ENCODE data around the gene ATP4A.
"Not testable (repeated sequence)": the region's sequence is repeated elsewhere in the genome, so short reads cannot be mapped to it uniquely, and the experiment has no call there.

ATP4A gene

DNA sequence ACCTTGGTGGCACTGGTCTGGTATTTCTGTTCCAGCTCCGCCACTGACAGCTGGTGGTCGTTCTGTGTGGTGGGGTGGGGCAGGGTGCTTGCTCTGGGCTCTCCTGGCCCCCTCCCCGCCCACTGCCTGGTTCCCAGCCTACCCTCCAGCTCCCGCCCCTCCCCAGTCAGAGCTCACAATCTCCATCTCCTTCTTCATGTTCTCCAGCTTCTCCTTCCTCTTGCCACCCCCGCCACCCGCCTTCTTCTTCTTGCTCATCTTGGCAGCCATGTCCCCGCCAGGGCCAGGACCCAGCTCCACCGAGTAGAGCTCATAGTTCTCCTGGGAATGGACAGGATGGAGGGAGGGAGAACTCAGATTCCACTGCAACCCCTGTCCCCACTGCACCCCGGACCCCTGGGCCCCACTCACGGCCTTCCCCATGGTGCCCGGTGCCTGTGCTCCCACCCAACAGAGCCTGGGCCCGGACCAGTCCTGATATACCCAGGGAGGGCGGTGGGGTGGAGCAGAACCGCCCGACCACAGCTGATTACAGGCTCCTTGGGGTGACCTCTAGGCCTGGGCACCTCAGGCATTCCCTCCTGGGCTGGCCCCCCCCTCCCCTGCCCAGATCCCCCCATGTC, at the start of gene ATP4A:
ATP4A (minus strand) TSS at position 452 of the 623 bp plus-strand sequence; CDS start at position 423, 29 bp downstream.
- no peak for DNase-seq

DNA sequence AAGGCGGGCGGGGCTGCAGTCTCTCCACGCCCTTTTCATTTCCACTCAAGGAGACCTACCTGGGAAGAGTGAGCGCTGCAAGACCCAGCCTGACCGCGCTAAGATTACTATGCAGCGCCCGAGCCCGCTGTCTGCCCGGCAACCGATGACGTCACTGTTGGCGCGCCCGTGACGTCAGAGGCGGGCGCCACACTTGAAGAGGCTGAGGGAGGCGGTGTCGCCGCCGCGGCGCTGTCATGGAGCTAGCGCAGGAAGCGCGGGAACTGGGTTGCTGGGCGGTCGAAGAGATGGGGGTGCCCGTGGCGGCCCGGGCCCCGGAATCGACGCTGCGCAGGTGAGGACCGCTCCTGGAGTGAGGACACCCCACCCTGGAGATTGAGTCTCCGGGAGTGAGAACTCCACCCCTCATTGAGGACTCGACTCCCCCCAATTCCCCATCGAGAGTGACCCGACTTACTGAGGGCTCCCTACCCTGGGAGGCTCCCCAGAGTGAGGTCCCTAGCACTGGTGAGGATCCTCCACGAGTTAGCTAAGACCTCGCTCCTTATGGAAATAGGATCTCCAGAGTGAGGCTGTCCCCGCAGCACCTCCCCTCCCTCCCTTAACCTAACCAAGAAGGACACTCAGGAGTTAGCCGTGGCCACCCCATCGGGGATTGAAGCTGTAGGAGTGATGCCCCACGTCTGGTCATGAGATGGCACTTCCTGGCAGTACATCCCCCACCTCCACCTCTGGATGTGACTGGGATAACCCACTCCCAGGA, 49.3 kb upstream of the ATP4A start, which contains the start of gene HAUS5:
HAUS5 (plus strand) TSS at position 177 of the 763 bp plus-strand sequence; CDS start at position 237, 60 bp downstream.
- peak; percentile 97 for DNase-seq

DNA sequence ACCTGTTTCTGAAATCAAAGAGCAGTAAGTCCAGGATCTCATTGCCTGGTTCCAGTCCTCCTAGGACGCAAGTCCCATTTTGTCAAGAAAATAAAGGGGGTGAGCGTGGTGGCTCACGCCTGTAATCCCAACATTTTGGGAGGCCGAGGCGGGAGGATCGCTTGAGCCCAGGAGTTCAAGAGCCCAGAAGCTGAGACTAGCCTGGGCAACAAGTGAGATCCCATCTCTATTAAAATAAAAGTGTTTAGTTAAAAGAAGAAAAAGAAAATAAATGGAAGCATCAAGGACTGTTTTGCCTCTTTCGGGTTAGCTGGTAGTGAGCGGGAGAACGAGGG, 48.7 kb upstream of the ATP4A start:
- no peak for DNase-seq

DNA sequence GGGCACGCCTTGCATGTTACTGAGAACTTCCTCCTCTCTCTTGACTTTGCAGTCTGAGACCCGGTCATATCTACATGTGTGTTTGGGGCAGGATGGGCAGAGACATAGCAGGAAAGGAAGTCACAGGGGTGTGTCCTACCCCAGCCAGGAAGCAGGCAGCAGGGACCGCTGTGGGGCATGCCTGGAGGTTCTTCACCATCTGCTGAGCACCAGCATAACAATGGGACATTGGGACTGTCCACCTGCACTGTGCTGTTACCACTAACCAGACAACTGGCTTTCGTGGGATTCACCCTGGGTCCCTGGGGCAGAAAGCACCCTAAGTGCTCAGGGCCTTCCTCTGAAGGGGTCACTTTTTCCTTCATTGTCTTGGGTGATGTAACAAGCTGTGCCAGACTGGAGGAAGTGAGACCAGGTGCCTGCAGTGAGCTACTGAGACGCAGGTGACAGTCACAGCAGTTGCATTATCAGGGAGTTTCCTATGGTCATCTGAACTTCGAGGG, 46.4 kb upstream of the ATP4A start:
- DNase-seq = no peak

DNA sequence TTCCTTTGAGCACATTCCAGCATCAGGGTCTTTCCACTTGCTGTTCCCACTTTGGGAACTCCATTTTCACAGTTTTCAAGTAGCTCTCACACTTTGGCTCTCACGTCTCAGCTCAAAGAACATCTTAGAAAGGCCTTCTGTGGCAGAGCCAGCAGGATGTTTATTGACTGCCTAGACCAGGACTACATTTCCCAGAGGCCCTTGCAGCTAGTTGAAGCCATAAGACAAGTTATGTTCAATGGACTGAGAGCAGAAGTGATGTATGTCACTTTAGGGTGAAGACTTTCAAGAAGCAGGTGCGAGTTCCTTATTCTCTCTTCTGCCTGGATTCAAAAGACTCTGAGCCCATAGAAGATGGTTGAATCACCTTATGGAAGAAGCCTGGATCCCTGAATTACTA, 44.8 kb upstream of the ATP4A start:
- no peak for DNase-seq

DNA sequence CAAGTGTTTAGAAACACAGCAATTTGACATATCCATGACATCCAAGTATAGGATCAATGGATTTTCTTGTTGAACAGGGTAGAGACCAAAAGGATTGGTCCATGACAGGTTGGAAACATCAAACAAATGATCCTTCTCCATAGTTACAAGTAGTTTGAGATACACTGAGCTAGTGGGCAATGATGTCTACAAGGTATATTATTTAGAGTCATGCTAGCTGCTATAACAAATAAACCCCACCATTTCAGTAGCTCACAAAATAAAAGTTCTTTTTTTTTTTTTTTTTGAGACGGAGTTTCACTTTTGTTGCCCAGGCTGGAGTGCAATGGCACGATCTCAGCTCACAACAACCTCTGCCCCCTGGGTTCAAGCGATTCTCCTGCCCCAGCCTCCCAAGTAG, 44.2 kb upstream of the ATP4A start:
- no peak for DNase-seq

DNA sequence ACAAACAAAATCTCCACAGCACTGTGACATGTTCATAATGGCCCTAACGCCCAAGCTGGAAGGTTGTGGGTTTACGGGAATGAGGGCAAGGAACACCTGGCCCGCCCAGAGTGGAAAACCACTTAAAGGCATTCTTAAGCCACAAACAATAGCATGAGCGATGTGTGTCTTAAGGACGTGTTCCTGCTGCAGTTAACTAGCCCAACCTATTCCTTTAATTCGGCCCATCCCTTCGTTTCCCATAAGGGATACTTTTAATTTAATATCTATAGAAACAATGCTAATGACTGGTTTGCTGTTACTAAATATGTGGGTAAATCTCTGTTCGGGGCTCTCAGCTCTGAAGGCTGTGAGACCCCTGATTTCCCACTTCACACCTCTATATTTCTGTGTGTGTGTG, 43.7 kb upstream of the ATP4A start:
- not testable (repeated sequence) for DNase-seq

DNA sequence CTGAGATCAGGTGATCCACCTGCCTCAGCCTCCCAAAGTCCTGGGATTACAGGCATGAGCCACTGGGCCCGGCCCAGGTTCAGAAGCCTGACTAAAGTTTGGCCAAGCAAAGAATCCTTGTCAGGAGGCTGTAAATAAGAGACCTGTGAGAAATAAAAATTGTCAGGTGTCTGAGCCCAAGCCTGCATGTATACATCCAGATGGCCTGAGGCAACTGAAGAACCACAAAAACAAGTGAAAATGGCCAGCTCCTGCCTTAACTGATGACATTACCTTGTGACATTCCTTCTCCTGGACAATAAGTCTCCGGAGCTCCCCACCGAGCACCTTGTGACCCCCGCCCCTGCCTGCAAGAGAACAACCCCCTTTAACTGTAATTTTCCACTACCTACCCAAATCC, 41.0 kb upstream of the ATP4A start:
- DNase-seq = not testable (repeated sequence)

DNA sequence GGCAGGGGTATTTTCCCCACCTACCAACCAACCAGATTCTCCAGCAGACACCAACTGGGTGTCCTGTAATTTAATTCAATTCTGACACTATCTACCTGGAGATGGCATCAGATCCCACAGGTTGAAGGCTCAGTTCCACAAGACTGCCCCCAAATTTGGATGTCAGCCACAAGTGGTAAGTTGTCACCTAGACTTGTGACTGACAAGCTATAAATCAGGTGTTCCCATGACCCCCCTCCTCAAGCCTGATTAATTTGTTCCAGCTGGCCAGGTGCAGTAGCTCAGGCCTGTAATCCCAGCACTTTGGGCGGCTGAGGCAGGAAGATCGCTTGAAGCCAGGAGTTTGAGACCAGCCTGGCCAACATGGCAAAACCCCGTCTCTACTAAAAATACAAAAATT, 38.5 kb upstream of the ATP4A start:
- peak; percentile 7 for DNase-seq

DNA sequence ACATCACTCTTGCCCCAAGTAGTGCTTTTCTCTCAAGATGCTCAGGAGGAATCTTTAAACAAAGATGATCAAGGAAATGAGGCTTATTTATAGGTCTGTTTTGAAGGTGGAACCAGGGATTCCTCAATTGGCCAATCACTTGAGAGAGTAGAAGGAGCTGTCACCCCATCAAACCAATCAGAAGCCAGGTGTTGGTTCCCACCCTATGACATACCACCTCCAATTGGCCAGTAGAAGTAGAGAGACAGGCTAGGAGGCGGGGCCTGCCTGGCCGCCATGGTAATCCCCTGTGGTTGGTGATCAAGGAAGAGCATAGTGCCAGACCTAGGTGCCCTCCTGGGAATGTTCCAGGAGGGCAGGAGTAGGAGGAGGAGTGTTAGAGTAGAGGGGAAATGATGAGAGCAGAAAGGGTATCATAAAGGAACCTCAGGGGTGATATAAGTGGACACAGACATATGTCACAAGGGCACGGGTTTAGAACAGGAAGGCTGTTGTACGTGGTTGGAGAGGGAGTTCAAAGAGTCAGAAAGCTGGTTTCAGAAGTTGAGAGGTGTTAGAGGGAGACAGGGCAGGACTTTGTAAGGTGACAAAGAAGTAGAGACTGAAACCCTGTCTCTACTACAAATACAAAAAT, 33.0 kb upstream of the ATP4A start:
- DNase-seq = no peak

DNA sequence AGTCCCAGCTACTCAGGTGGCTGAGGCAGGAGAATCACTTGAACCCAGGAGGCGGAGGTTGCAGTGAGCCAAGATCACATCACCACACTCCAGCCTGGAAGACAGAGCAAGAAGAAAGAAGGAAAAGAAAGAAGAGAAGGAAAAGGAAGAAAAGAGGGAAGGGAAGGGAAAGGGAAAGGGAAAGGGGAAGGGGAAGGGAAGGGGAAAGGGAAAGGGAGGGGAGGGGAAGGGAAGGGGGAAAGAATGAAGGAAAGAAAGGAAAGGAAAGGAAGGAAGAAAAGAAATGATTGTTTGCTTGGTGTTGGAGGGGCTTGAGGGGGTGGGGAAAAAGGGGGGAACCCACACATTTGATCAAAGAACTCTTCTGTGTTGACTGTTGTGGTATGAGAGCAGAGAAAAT, 32.5 kb upstream of the ATP4A start:
- DNase-seq = no peak

DNA sequence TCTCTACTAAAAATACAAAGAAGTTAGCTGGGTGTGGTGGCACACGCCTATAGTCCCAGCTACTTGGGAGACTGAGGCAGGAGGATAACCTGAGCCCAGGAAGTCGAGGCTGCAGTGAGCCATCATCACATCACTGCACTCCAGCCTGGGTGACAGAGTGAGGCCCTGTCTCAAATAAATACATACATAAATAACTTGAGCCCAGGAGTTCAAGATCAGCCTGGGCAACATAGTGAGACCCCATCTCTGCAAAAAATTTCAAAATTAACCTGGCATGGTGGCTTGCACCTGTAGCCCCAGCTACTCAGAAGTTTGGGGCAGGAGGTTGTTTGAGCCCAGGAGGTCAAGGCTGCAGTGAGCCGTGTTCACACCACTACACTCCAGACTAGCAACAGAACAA, 31.6 kb upstream of the ATP4A start:
- not testable (repeated sequence) for DNase-seq

DNA sequence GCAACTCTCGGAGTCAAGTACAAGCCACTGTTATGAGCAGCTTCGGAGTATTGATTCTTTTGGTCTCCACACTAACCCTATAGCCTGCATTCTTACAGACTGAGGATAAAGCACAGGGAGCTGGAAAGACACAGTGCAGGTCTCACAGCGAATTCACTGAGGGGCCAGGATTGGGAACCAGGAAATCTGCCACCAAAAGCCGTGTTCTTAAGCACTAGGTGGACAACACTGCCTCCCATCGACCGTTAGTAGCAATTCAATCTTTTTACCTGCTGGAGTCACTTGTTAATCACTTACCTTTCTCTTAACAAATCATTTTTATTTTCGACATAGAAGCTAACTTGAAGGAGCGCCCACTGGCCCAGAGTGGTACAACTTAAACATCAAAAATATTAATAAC, 28.8 kb upstream of the ATP4A start:
- peak; percentile 60 for DNase-seq

DNA sequence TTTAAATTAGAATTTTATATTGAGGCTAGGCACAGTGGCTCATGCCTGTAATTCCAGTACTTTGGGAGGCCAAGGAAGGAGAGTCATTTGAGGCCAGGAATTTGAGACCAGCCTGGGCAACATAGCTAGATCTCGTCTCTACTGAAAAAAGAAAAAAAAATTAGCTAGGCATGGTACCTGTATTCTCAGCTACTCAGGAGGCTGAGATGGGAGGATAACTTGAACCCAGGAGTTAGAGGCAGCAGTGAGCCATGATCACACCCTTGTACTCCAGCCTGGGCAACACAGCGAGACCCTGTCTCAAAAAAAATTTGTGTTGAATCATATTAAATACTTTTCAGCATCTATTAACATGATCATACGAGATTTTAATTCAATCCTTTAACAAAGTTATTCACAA, 27.4 kb upstream of the ATP4A start:
- no peak for DNase-seq

DNA sequence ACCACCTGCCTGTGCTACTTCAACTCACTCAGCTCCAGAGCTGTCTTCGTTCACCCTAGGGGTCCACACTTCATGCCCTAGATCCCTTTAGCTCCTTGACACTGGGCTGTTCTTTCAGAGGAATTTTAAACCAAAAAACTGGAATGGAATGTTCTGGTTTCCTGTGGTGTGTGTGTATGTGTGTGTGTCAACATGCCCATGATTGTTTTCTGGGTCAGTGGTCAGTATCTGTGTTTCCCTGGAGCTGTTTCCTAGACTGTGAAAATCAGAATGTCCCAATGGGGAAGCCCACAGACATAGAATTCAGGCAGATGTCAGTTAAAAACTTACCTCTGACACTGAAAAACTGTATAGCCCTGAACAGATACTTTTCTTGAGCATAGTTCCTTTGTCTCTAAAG, 23.9 kb upstream of the ATP4A start:
- DNase-seq = no peak

DNA sequence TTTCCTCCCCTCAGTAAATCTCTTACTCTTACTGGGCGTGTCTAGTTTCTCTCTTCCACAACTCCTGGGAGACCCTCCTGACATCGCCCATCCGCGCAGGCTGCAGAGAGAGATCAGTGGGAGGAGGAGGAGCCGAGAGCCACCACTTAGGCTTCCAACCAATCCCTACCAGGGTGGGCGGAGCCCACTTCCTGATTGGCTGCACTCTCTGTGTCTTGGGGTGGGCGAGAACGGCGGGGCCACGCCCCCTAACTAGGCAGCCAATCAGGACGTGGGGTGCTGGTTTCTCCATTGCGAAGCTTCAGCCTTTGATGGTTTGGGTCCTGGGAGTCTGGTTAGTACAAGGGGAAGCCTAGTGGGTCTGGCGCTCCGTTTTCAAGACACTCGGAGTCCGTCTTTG, 22.4 kb upstream of the ATP4A start, which contains the start of gene PMIS2:
PMIS2 (plus strand) TSS at position 326 of the 400 bp plus-strand sequence. CDS start 87 bp downstream, outside the sequence.
- peak; percentile 17 for DNase-seq

DNA sequence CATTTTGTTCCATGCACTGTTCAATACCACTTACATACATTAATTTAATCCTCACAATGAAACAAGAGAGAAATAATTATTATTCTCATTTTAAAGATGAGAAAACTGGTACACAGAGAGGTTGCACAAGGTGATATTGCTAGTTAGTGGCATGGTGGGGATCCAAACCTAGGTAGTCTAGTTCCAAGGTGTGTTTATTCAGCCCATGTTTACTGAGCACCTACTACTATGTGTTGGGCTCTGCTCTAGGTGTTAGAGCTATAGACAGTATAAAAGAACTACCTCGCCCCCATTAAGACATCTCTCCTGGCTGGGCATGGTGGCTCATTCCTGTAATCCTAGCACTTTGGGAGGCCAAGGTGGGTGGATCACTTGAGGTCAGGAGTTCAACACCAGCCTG, 19.3 kb upstream of the ATP4A start:
- no peak for DNase-seq

DNA sequence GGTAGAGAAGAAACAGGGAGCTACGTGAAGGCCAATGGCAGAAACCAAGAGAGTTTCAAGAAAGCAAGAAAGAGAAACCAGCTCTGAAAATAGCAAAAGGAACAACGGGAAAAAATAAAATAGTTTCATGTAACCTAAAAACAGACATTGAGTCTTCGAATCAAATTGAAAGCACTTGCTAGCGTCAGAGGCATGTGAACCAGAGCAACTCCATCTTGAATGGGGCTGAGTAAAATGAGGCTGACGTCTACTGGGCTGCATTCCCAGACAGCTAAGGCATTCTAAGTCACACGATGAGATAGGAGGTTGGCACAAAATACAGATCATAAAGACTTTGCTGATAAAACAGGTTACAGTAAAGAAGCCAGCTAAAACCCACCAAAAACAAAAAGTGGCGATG, 15.2 kb upstream of the ATP4A start:
- DNase-seq = no peak

DNA sequence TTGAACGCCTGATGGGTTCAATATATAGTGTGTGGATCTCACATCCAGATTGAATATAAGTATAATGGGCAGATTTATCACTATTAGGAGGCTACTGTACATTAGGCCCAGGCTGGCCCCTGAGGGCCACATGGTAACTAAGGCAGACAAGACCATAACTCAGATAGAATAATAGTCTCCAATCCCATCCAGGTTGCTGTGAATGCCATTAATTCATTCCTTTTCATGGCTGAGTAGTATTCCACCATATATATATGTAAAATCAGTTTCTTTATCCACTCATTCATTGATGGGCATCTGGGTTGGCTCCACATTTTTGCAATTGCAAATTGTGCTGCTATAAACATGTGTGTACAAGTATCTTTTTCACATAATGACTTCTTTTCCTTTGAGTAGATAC, 14.5 kb upstream of the ATP4A start:
- DNase-seq = no peak

DNA sequence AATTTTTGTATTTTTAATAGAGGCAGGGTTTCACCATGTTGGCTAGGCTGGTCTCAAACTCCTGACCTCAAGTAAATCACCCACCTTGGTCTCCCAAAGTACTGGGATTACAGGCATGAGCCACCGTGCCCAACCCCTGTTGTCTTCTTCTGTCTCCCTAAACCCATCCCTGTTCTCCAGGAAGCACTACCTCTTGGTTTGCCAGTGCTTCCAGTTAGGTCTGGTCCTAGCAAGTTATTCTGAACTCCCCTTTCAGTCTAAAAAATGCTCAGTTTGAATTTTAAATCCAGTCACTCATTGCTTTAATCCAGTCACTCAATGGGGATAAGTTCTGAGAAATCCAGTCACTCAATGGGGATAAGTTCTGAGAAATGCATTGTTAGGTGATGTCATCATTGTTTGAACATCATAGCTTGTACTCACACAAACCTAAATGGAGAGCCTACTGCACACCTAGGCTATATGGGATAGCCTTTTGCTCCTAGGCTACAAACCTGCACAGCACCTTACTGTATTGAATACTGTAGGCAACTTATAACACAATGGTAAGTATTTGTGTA, 8.0 kb upstream of the ATP4A start:
- no peak for DNase-seq

DNA sequence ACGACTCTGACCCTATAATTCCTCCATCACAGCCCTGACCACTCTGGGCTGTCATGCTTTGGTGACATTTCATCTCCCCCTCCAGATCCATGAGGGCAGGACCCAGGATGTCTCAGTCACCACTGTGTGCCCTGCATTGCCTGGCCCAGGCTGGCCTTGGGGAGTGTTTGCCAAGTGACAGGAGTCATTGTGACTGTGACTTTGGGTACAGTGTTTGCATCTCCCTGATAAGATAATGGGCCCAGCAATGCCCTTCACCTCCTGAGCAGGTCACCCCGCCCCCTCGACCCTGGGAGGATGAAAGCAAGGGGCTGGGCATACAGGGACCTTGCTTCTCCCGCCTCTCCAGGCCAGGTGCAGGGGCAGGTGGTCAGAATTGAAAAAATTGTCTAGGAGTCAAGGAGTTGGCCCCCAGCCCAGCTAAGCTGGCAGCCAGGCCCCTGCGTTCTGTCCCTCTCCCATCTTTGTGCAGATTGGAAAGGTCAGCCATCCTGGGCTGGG, 5.9 kb upstream of the ATP4A start:
- DNase-seq = no peak

DNA sequence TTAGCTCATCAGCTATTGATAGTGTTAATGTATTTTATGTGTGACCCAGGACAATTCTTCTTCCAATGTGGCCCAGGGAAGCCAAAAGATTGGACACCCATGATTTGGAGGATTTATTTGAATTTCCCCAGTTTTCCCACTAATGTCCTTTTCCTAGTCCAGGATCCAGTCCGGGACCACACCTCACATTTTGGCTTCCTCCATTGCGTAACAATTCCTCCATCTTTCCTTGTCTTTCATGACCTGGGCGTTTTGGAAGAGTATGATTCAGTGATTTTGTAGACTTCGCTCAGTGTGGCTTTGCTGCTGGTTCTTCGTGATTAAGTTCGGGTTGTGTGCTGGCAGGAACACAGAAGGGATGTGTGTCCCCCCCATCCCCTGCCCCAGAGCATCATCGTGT, 3.3 kb upstream of the ATP4A start:
- no peak for DNase-seq

All from NCI-H69 (cell line).